GM19467 (cell line): ENCODE data around the gene RIT1.
"Not testable (repeated sequence)": the region's sequence is repeated elsewhere in the genome, so short reads cannot be mapped to it uniquely, and the experiment has no call there.

Experiments used
- ATAC-seq: cut with Tn5 transposase; IDR thresholded peaks from one replicate; pipeline ENCODE4 v1.9.1; 2021; ENCODE audit warnings: mild to moderate bottlenecking, moderate library complexity; ENCODE audit not compliant: unreplicated experiment

The RIT1 gene

DNA sequence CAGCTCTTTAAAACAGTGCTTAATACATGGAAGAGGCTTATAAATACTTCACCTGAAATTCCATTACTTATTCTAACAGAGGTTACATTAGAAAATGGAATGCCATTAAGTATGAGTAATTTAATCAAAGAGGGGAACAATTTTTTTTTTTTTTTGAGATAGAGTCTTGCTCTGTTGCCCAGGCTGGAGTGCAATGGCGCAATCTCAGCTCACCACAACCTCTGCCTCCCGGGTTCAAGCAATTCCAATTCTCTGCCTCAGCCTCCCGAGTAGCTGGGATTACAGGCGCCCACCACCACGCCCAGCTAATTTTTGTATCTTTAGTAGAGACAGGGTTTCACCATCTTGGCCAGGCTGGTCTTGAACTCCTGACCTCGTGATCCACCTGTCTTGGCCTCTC, 15.5 kb downstream of the RIT1 start:
- ATAC-seq = not testable (repeated sequence)

DNA sequence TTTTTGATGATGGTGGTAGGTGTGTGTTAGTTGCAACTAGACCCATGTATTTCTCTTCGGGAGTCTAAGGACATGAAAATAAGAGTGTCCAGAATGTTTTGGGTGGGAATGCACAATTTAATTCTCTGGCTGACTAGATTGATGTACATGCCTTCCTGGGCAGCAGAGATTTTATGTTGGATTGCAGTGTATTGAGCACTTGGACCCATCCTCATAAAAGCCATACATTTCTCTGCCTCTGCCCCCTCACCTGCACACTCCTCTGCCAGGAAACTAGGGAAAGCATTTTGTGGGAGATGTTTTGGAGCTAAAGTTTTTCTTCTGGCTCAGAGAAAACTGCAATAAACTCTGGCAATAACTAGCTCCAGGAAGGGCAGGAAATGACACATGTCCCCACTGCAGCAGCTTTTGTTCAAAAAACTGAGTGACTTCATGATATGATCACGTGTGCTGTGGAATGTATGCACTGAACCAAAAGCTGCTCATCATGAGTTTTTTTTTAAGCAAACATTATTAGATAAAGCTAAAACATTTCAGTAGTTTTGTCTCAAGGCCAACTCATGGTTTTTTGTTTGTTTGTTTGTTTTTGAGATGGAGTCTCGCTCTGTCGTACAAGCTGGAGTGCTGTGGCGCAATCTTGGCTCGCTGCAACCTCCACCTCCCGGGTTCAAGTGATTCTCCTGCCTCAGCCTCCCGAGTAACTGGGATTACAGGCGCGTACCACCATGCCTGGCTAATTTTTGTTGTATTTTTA, 17.6 kb downstream of the RIT1 start:
- no peak for ATAC-seq

DNA sequence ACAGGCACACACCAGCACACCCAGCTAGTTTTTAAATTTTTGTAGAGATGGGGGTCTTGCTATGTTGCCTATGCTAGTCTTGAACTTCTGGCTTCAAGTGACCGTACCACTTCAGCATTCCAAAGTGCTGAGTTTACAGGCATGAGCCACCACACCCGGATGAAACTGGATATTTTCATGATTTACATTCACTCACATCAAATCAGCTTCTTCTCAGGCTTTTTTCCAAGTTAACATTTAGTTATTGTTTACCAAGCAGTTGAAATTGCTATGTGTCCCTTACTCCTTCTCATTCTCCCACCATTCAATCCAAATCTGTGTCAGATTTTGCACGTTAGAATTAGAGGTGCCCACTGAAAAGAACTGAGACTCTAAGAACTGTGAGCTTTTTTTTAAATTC, 18.4 kb downstream of the RIT1 start:
- ATAC-seq = no peak

DNA sequence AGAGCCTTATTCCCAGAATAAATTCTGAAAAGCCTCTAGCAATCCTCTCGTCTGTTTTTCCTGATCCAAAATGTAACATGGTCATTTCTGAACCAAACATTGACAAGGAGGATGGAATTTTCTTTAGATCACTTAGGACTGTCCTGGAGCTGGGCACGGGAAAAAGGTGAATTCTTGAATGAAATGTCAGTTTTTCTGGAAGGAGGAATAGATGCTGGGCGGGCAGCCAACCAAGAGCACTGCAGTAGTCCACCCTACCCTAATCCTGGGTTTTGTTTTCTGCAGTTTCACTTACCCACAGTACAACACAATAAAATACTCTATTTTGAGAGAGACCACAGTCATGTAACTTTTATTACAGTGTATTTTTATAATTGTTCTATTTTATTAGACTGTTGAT, 20.9 kb downstream of the RIT1 start:
- ATAC-seq = no peak

DNA sequence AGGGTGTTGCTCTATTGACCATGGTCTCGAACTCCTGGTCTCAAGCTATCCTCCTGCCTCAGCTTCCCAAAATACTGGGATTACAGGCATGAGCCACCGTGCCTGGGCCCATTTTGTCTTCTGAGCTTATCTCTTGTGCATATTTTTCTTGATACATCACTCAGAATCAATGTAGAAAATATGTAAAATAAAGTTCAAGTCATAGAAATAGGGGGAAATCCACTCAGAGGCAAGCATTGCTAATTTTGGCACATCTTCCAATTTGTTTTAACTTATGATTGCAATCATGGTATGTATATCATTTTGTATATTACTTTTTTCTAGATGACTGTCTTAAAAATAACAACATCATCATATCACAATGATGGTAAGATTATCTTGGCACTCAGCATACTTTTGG, 21.6 kb downstream of the RIT1 start:
- no peak for ATAC-seq

DNA sequence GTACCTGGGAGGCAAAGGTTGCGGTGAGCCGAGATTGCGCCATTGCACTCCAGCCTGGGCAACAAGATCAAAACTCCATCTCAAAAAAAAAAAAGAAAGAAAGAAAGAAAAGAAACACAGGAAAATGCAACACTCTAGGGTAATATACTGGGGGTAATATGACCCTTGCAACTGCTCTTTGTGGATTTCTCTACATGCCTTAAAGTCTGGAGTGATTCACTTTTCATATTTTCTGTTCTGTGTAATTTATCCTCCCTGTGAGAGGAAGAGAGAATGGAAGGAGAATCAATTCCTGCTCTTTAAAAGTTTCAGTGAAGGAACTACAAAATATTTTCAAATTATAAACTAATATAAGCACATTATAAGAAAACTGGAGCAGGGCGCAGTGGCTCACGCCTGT, 22.7 kb downstream of the RIT1 start:
- no peak for ATAC-seq

DNA sequence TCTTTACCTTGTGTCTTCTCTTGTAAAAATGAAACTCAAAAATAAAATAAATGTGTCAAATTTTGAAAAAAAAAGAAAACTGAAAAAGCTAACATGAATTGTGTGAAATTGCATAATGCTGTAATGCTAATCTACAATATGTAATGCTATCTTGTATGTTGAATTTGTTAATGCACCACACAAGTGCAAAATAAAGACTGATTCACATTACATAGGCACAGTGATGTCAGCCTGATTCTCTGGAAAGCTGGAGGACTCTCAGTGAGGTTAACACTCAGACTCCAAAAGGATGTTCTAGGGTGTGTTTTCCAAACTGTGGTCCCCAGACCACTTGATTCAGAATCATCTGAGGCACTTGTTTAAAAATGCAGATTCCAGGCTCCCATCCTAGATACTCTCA, 26.2 kb downstream of the RIT1 start:
- no peak for ATAC-seq

DNA sequence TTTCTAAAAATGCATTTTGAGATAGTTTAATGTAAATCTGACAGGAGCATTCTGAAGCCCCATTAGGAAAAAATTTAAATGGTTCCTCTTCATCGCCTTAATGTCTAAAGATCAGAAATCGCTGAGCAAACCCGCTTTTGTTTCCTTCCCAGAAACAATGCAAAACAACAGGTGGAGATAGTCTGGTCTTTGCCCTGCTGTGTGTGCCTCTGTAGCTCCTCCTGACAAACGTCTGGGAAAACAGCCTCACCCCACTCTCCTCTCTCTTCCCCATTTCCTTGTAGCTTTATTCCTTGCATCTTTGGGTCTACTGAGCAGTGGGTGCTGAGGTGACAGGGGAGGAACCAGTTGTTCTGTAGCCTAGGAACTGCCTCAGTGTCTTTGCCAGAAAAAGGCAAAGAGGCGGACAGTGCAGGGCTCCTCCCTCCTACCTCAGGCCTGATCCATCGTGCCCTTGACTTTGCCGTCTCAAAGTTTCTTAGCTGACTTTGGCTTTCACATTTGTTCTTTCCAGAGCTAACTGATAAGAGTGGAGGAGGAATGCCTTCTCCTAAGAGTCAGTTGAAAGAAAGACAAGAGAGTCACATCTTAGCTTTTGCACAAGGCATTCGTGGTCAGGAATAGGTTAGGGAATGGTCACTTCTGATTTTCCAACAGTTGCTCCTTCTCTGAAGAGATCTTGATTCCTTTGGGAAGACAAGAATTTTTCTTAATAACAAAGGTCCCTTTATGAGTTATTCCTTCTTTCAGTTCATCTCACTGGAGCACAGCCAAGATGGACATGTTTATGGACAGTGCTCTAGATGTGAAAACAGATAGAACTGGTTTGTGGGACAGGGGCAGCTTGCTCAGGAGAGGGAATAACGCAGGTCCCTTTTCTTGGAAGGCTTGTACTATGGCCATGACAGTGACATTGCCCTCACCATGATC, 26.9 kb downstream of the RIT1 start:
- no peak for ATAC-seq

DNA sequence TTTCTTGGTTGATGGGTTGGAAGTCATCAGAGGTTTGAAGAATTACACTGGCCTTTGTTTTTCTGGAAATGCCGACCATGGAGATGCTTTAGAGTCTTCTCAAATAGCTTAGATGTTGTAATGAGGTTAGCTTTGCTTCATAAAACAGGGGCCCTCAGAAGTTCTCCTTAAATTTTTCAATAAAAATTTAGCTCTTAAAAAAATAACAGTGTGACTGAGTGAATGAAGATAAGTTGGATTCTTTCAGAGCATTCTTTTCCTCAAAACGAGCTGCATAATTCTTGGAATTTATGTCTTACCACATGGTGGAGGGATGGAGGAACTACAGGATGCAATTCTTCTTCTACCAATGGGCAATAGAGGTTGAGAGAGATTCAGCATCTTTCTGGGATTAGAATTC, 28.4 kb downstream of the RIT1 start:
- no peak for ATAC-seq

DNA sequence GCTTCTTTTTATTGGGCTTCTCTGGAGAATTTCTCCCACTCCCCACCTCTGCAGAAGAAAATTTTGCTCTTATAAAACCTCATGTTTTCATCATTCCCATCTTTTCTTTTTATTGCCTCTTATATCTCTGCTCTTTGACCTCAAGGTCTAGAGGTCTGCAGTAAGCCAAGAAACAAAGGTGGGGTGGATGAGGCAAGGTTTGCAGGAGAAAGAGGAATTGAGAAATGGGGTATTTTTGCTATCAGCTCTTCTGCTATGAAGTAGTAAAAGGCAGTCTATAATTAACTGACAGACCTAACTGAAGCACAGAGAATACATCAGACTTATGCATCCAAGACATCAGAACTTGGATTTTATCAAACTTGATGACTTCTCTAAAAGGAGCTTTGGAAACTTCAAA, 28.9 kb downstream of the RIT1 start:
- no peak for ATAC-seq

DNA sequence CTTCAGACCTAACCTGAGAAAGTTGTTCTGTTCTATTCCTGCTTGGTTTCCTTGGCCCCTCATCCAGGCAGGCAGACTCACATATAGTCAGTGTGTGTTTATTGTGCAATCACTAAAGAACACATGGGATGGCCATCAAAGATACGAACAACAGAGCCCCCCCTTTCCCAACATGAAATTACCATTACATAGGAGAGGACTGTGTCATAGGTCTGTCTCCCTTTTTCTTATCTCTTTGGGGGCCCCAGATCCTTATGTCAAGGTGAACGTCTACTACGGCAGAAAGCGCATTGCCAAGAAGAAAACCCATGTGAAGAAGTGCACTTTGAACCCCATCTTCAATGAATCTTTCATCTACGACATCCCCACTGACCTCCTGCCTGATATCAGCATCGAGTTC, 30.2 kb downstream of the RIT1 start:
- ATAC-seq = no peak

DNA sequence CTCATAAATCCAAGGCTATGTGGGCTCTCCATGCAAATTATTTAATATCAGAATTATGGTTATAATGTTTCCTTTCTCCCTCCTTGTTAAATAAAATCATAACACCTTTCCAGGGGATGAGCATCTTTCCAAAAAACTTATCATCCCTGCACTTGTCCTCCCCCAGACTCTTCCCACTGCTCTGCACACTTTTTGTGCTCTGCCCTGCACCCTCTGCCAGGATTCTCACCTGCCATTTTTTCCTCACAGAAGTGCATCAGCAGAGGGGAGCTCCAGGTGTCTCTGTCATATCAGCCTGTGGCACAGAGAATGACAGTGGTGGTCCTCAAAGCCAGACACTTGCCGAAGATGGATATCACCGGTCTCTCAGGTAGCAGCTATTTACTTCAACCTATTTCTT, 30.9 kb downstream of the RIT1 start:
- no peak for ATAC-seq

DNA sequence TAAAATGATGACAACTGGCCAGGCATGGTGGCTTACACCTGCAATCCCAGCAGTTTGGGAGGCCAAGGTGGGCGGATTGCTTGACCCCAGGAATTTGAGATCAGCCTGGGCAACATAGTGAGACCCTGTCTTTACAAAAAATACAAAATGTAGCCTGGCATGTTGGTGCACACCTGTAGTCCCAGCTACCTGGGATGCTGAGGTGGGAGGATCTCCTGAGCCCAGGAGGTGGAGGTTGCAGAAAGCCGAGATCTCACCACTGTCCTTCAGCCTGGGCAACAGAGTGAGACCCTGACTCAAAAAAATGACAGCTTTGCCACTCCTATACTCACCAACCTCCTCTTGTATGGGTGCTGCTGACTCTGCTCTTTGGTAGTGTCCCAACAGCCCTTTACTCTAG, 33.2 kb downstream of the RIT1 start:
- ATAC-seq = no peak

DNA sequence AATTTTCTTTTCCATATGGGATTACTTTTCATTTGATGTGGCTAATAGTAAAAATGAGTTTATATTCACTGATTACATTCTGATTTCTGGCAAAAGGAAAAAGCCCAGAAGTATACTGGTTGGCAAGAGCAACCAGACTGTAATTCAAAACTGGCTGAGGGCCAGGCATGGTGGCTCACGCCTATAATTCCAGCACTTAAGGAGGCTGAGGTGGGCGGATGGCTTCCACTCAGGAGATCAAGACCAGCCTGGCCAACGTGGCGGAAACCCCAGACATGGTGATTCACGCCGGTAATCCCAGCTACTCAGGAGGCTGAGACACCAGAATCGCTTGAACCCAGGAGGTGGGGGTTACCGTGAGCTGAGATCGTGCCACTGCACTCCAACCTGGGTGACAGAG, 37.3 kb downstream of the RIT1 start:
- no peak for ATAC-seq

DNA sequence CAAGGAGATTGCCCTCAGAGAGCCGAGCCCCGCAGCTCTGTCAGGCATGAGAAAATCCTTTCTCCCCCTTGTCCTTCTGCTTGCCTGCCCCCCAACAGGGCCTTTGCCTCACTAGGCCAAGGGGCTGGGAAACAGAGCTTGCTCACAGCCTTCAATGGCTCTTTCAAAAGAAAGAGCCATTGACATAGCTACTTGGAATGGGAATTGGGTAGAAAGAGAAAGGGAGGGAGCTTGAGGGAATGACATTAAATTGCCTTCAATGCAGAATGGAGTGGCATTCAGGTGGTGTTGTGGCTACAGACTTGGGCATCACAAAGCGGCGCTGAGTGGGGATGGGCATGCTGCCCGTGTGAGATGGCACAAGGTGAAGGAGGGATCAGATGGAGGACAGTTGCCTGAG, 38.6 kb downstream of the RIT1 start:
- no peak for ATAC-seq

DNA sequence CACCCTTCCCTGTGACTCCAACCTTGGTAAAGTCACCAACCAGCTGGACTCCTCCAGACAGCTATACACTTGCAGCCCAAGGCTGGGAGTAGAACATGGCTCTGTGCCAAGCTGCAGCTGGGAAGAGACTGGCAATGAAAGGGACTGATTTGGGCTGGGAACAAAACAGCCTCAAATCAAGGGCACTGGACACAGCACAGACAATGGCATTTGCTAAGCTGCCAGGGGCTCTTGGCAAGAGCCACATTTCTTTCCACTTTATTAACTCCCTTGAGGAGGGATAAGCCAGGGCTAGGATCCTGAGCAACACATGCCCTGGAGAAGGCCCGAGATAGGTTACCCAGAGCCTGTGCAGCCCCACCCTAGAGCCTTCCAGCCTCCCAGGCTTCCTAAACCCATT, 39.8 kb downstream of the RIT1 start:
- no peak for ATAC-seq

DNA sequence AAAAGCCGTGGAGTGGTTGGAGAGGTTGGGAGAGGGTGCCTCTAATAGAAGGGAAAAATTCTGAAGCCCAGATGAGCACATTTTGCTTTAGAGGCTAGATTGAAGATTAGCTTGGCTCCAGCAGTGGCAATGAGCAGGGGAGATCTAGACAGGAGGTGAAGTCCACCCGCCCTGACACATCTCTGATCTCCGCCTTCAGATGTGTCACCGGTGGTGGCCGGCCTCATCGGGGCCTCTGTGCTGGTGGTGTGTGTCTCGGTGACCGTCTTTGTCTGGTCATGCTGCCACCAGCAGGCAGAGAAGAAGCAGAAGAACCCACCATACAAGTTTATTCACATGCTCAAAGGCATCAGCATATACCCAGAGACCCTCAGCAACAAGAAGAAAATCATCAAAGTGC, 43.4 kb downstream of the RIT1 start:
- ATAC-seq = no peak

DNA sequence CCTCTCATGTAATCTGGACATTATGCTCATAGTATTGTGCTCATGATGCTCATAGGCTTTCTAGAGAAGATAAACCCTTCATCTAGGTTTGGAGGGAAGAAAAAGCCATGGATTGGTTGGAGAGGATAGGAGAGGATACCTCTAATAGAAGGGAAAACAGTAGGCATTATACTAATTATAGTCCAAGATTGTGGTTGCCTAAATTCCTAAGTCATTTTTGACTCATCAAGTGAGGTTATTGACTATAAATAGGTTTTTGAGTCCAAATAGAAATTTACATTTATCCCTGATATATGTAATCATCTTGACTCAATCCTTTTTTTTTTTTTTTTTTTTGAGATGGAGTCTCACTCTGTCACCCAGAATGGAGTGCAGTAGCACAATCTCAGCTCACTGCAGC, 46.8 kb downstream of the RIT1 start:
- ATAC-seq = no peak

DNA sequence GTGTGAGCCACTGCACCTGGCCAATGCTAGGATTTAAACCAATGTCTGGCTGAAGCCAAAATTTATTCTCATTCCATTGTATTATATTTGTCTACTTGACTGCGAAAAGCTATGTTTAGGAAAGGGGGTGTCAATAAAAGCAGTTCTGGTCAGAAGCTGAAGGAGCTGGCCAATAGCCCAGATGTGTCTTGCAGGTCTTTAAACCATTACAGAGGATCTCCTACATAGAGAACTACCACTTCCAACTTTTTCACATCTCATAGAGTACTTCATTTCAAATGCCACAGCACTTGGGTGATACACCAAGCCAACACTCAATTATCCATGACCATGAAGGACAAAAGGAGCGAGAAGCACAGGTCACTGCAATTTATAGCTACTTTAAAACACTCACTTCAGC, 49.3 kb downstream of the RIT1 start:
- no peak for ATAC-seq

DNA sequence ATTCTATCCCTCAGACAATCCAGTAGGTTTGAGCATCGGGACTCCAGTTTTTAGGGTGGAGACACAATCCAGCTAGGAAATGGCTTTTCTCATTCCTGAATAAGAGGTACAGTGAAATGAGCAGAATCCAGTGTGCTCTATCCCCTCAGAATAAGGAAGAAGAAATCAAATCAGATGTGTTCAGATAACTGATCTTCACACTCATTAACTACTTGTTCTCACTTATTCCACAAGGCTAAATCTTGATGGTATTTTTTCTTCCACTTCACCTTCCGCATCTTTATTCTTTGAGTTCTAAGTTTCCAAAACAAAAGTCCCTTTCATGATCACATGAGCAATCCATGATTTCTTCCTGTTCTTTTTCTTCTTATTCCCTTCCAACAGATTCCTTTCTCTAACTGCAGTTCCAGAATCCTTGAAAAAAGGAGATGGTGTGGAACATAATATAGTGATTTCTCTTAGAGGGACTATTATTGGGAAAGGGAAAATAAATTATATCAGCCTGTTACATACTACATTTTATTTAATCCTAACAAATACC, 50.1 kb downstream of the RIT1 start:
- no peak for ATAC-seq

DNA sequence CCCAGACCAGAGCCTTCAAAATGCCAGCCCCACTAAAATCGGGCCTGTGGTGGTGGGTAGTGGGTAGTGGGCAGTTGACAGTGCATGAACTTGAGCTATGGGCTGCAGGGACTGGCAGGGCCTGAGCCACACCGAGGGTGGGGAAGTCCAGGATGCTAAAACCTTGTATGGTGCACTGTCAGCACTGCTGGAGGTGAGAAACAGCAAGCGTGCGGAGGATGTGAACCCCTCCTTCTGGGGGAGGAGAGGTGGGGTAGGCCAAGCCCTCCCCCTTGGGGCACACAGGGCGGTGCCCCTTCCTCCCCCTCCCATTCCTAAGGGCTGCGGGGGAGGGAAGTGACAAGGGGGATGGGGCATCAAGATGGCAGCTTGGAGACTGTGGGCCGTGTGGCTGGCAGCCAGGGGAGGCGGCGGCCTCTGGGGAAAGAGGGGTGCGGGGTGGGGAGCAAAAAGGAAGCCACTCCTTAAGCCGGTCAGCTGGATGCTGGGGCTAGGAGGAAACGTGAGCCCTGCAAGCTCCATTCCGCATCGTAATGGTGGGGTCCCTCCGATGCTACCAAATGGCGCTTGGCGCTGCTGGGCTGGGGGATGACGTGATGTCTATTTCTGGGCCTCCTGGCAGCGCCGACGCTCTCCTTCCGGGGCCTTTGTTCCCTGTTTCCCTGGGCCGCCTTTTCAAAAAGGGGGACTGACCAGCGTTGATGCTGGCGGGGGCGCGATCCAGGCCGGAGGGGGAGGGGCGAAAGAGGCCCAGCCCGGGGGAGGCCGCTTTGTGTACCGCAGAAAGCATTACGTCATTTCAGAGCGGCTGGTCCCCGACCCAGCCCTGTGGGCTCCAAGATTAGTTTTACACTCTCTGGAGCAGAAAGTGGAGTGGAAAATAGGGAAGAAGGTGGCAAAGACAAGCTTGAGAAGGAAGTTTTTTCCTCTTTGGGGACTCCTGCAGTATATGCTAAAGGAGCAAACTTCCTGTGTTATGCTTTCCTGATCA, 51.0 kb downstream of the RIT1 start:
- ATAC-seq = no peak
